ENCODE measurements around the gene ITPKB.

Gene ITPKB

GRCh38 chr1:226637147-226637935 lies 101.7 kb downstream of the ITPKB start:
- Histone ChIP-seq H3K36me3 (ENCODE audit: control insufficient read depth in 2 of 2, insufficient read depth in 2 of 2, low read length in 2 of 2) (peaks cover 19 to 33% of the 10 kb centered on the region in 2 donors), H3K4me3 (ENCODE audit: low read length in 2 of 2) (no peak overlapping the region), H3K4me1 (ENCODE audit: control insufficient read depth, insufficient read depth, low read length) (peaks cover 74% of the 10 kb centered on the region), H3K27me3 (ENCODE audit: control insufficient read depth in 1 of 2, insufficient read depth in 2 of 2, low read length in 2 of 2) (no peaks in the 10 kb centered on the region), H3K27ac (ENCODE audit: low read length) (peak overlapping the region; percentile 81), H3K9ac (ENCODE audit: low read length in 2 of 2) (peak overlapping the region in 1 of 2 donors; percentile 13), H3K9me3 (ENCODE audit: control insufficient read depth in 2 of 2, low read length in 2 of 2) (no peaks in the 10 kb centered on the region)

- Histone ChIP-seq H3K27ac (ENCODE audit: low read length) (no peak overlapping the region), H3K9ac (ENCODE audit: low read length in 2 of 2) (no peak overlapping the region), H3K36me3 (ENCODE audit: control insufficient read depth in 2 of 2, insufficient read depth in 2 of 2, low read length in 2 of 2) (peaks cover 19 to 31% of the 10 kb centered on the region in 2 donors), H3K9me3 (ENCODE audit: control insufficient read depth in 2 of 2, low read length in 2 of 2) (no peaks in the 10 kb centered on the region), H3K4me3 (ENCODE audit: low read length in 2 of 2) (no peak overlapping the region), H3K27me3 (ENCODE audit: control insufficient read depth in 1 of 2, insufficient read depth in 2 of 2, low read length in 2 of 2) (no peaks in the 10 kb centered on the region), H3K4me1 (ENCODE audit: control insufficient read depth, insufficient read depth, low read length) (peaks cover 74% of the 10 kb centered on the region)
Measured at GRCh38 chr1:226636847-226637096, 102.3 kb downstream of the ITPKB start.

GRCh38 chr1:226635456-226635941 lies 103.6 kb downstream of the ITPKB start:
- H3K4me3 ChIP-seq (ENCODE audit: low read length in 2 of 2), result no peak overlapping the region
- H3K9me3 ChIP-seq (ENCODE audit: control insufficient read depth in 2 of 2, low read length in 2 of 2), result no peaks in the 10 kb centered on the region
- peaks cover 74% of the 10 kb centered on the region for H3K4me1 ChIP-seq (ENCODE audit: control insufficient read depth, insufficient read depth, low read length)
- no peak overlapping the region for H3K9ac ChIP-seq (ENCODE audit: low read length in 2 of 2)
- H3K27me3 ChIP-seq (ENCODE audit: control insufficient read depth in 1 of 2, insufficient read depth in 2 of 2, low read length in 2 of 2), result no peaks in the 10 kb centered on the region
- H3K36me3 ChIP-seq (ENCODE audit: control insufficient read depth in 2 of 2, insufficient read depth in 2 of 2, low read length in 2 of 2), result peaks cover 19 to 25% of the 10 kb centered on the region in 2 donors
- H3K27ac ChIP-seq (ENCODE audit: low read length), result peak overlapping the region; percentile 82

GRCh38 chr1:226634611-226635246 lies 104.4 kb downstream of the ITPKB start:
- Histone ChIP-seq H3K4me3 (ENCODE audit: low read length in 2 of 2) (no peak overlapping the region), H3K27ac (ENCODE audit: low read length) (peak overlapping the region; percentile 82), H3K9me3 (ENCODE audit: control insufficient read depth in 2 of 2, low read length in 2 of 2) (no peaks in the 10 kb centered on the region), H3K36me3 (ENCODE audit: control insufficient read depth in 2 of 2, insufficient read depth in 2 of 2, low read length in 2 of 2) (peaks cover 23 to 24% of the 10 kb centered on the region in 2 donors), H3K9ac (ENCODE audit: low read length in 2 of 2) (no peak overlapping the region), H3K27me3 (ENCODE audit: control insufficient read depth in 1 of 2, insufficient read depth in 2 of 2, low read length in 2 of 2) (no peaks in the 10 kb centered on the region), H3K4me1 (ENCODE audit: control insufficient read depth, insufficient read depth, low read length) (peaks cover 68% of the 10 kb centered on the region)

GRCh38 chr1:226634166-226634588 lies 104.9 kb downstream of the ITPKB start:
- H3K27me3 ChIP-seq (ENCODE audit: control insufficient read depth in 1 of 2, insufficient read depth in 2 of 2, low read length in 2 of 2), result no peaks in the 10 kb centered on the region
- no peak overlapping the region for H3K4me3 ChIP-seq (ENCODE audit: low read length in 2 of 2)
- peaks cover 68% of the 10 kb centered on the region for H3K4me1 ChIP-seq (ENCODE audit: control insufficient read depth, insufficient read depth, low read length)
- H3K9me3 ChIP-seq (ENCODE audit: control insufficient read depth in 2 of 2, low read length in 2 of 2), result no peaks in the 10 kb centered on the region
- H3K9ac ChIP-seq (ENCODE audit: low read length in 2 of 2), result peak overlapping the region in 1 of 2 donors; percentile 46
- peak overlapping the region; percentile 82 for H3K27ac ChIP-seq (ENCODE audit: low read length)
- peaks cover 23% of the 10 kb centered on the region in 2 donors for H3K36me3 ChIP-seq (ENCODE audit: control insufficient read depth in 2 of 2, insufficient read depth in 2 of 2, low read length in 2 of 2)

GRCh38 chr1:226633541-226634165 lies 105.4 kb downstream of the ITPKB start:
- peak overlapping the region in 1 of 2 donors; percentile 46 for H3K9ac ChIP-seq (ENCODE audit: low read length in 2 of 2)
- H3K27me3 ChIP-seq (ENCODE audit: control insufficient read depth in 1 of 2, insufficient read depth in 2 of 2, low read length in 2 of 2), result no peaks in the 10 kb centered on the region
- peaks cover 66% of the 10 kb centered on the region for H3K4me1 ChIP-seq (ENCODE audit: control insufficient read depth, insufficient read depth, low read length)
- H3K9me3 ChIP-seq (ENCODE audit: control insufficient read depth in 2 of 2, low read length in 2 of 2), result no peaks in the 10 kb centered on the region
- peaks cover 23% of the 10 kb centered on the region in 2 donors for H3K36me3 ChIP-seq (ENCODE audit: control insufficient read depth in 2 of 2, insufficient read depth in 2 of 2, low read length in 2 of 2)
- peak overlapping the region; percentile 82 for H3K27ac ChIP-seq (ENCODE audit: low read length)
- H3K4me3 ChIP-seq (ENCODE audit: low read length in 2 of 2), result peak overlapping the region in 1 of 2 donors; percentile 8

- no peaks in the 10 kb centered on the region for H3K27me3 ChIP-seq (ENCODE audit: control insufficient read depth in 1 of 2, insufficient read depth in 2 of 2, low read length in 2 of 2)
- peak overlapping the region; percentile 82 for H3K27ac ChIP-seq (ENCODE audit: low read length)
- no peaks in the 10 kb centered on the region for H3K9me3 ChIP-seq (ENCODE audit: control insufficient read depth in 2 of 2, low read length in 2 of 2)
- H3K4me1 ChIP-seq (ENCODE audit: control insufficient read depth, insufficient read depth, low read length), result peaks cover 66% of the 10 kb centered on the region
- H3K36me3 ChIP-seq (ENCODE audit: control insufficient read depth in 2 of 2, insufficient read depth in 2 of 2, low read length in 2 of 2), result peaks cover 23% of the 10 kb centered on the region in 2 donors
- peak overlapping the region; percentile 0 to 29 for H3K9ac ChIP-seq (ENCODE audit: low read length in 2 of 2)
- no peak overlapping the region for H3K4me3 ChIP-seq (ENCODE audit: low read length in 2 of 2)
Measured at GRCh38 chr1:226632922-226633351, 106.1 kb downstream of the ITPKB start.

GRCh38 chr1:226632169-226632879 lies 106.8 kb downstream of the ITPKB start:
- H3K27ac ChIP-seq (ENCODE audit: low read length), result peak overlapping the region; percentile 82
- H3K4me1 ChIP-seq (ENCODE audit: control insufficient read depth, insufficient read depth, low read length), result peaks cover 61% of the 10 kb centered on the region
- peaks cover 21 to 23% of the 10 kb centered on the region in 2 donors for H3K36me3 ChIP-seq (ENCODE audit: control insufficient read depth in 2 of 2, insufficient read depth in 2 of 2, low read length in 2 of 2)
- H3K9me3 ChIP-seq (ENCODE audit: control insufficient read depth in 2 of 2, low read length in 2 of 2), result no peaks in the 10 kb centered on the region
- H3K4me3 ChIP-seq (ENCODE audit: low read length in 2 of 2), result no peak overlapping the region
- H3K9ac ChIP-seq (ENCODE audit: low read length in 2 of 2), result peak overlapping the region; percentile 0 to 6
- H3K27me3 ChIP-seq (ENCODE audit: control insufficient read depth in 1 of 2, insufficient read depth in 2 of 2, low read length in 2 of 2), result no peaks in the 10 kb centered on the region

GRCh38 chr1:226631229-226632000 lies 107.7 kb downstream of the ITPKB start:
- H3K4me1 ChIP-seq (ENCODE audit: control insufficient read depth, insufficient read depth, low read length), result peaks cover 64% of the 10 kb centered on the region
- H3K27me3 ChIP-seq (ENCODE audit: control insufficient read depth in 1 of 2, insufficient read depth in 2 of 2, low read length in 2 of 2), result no peaks in the 10 kb centered on the region
- no peaks in the 10 kb centered on the region for H3K9me3 ChIP-seq (ENCODE audit: control insufficient read depth in 2 of 2, low read length in 2 of 2)
- H3K9ac ChIP-seq (ENCODE audit: low read length in 2 of 2), result peak overlapping the region; percentile 6 to 7
- no peak overlapping the region for H3K4me3 ChIP-seq (ENCODE audit: low read length in 2 of 2)
- H3K27ac ChIP-seq (ENCODE audit: low read length), result peak overlapping the region; percentile 82
- peaks cover 14% of the 10 kb centered on the region in 2 donors for H3K36me3 ChIP-seq (ENCODE audit: control insufficient read depth in 2 of 2, insufficient read depth in 2 of 2, low read length in 2 of 2)

GRCh38 chr1:226630592-226630991 lies 108.5 kb downstream of the ITPKB start:
- Histone ChIP-seq H3K36me3 (ENCODE audit: control insufficient read depth in 2 of 2, insufficient read depth in 2 of 2, low read length in 2 of 2) (peaks cover 9 to 10% of the 10 kb centered on the region in 2 donors), H3K9ac (ENCODE audit: low read length in 2 of 2) (peak overlapping the region in 1 of 2 donors; percentile 7), H3K4me3 (ENCODE audit: low read length in 2 of 2) (no peak overlapping the region), H3K27ac (ENCODE audit: low read length) (peak overlapping the region; percentile 82), H3K9me3 (ENCODE audit: control insufficient read depth in 2 of 2, low read length in 2 of 2) (no peaks in the 10 kb centered on the region), H3K4me1 (ENCODE audit: control insufficient read depth, insufficient read depth, low read length) (peaks cover 65% of the 10 kb centered on the region), H3K27me3 (ENCODE audit: control insufficient read depth in 1 of 2, insufficient read depth in 2 of 2, low read length in 2 of 2) (no peaks in the 10 kb centered on the region)
